AG04450 (cell line): ENCODE measurements around the gene PIGU. TPM values are rescaled to one million over a fixed set of nuclear protein-coding genes. Genes with fewer than 3 reads are reported as not detected.
A peak's percentile ranks its signal among the peaks of the same experiment; 100 is the strongest.

Experiments
- CTCF ChIA-PET: fragments of 300-600, 350-600 bp; formaldehyde crosslinking; extraction: SDS; loops from one replicate; lab custom pipeline; 2022; ENCODE audit warnings: antibody characterized with exemption, inconsistent platforms; lab: Charles Lee
- POLR2A ChIA-PET: fragments of 350-600 bp; formaldehyde crosslinking; extraction: SDS; loops from one replicate; lab custom pipeline; 2021; ENCODE audit warnings: antibody characterized with exemption, inconsistent platforms; lab: Yijun Ruan, JAX
- DNase-seq: peaks from one replicate; pipeline ENCODE4 v3.0.0-alpha.2; 2011; ENCODE audit warnings: low read depth, low spot score
- H3K27ac ChIP-seq: one replicate; pipeline ENCODE4 v1.5.1; 2012; ENCODE audit warnings: low read depth, low read length, control low read depth
- H3K27me3 ChIP-seq: one replicate; pipeline ENCODE4 v1.6.0; 2012; ENCODE audit warnings: low read length; ENCODE audit not compliant: control insufficient read depth, insufficient read depth
- H3K4me3 ChIP-seq: 2 replicates; pipeline ENCODE4 v1.5.1; 2011; ENCODE audit warnings: mild to moderate bottlenecking, low read depth, low read length, control low read depth
- H3K9me3 ChIP-seq: 2 replicates; pipeline ENCODE4 v1.5.1; 2012; ENCODE audit warnings: low read length; ENCODE audit not compliant: control insufficient read depth, insufficient read depth
- CTCF ChIP-seq: IDR thresholded peaks from 2 replicates; pipeline ENCODE4 v1.5.1; 2011; ENCODE audit warnings: low read depth, low read length, control low read depth, inconsistent platforms
- polyA plus RNA-seq: library from polyadenylated mRNA; depleted of rRNA; stranded (reverse); fragments of >200 nt; gene quantifications from 2 replicates; pipeline ENCODE4 v1.2.3, GENCODE V29; 2011

The PIGU gene
- polyA plus RNA-seq, 1 experiment, result 54.8 TPM

GRCh38 chr20:34637245-34638038 is 39.5 kb downstream of the PIGU start:
- DNase-seq, result peak; percentile 52
- POLR2A ChIA-PET, result no interaction called here
- Histone ChIP-seq H3K9me3 (no peaks in the 10 kb centered on the region), H3K27ac (peak overlapping the region; percentile 33), H3K4me3 (no peak overlapping the region), H3K27me3 (no peaks in the 10 kb centered on the region)
- CTCF ChIA-PET, result no interaction called here
- no peak for TF ChIP-seq CTCF

GRCh38 chr20:34636648-34637047 is 40.2 kb downstream of the PIGU start:
- no peak for TF ChIP-seq CTCF
- ChIA-PET POLR2A (no interaction called here), CTCF (no interaction called here)
- Histone ChIP-seq H3K4me3 (no peak overlapping the region), H3K27me3 (no peaks in the 10 kb centered on the region), H3K27ac (no peak overlapping the region), H3K9me3 (no peaks in the 10 kb centered on the region)
- no peak for DNase-seq

- H3K27me3 ChIP-seq, result no peaks in the 10 kb centered on the region
- TF ChIP-seq CTCF, result no peak
- H3K4me3 ChIP-seq, result no peak overlapping the region
- no peak overlapping the region for H3K27ac ChIP-seq
- ChIA-PET CTCF (no interaction called here), POLR2A (no interaction called here)
- H3K9me3 ChIP-seq, result no peaks in the 10 kb centered on the region
- DNase-seq, result no peak
Observed at GRCh38 chr20:34634392-34634791, 42.5 kb downstream of the PIGU start.

- TF ChIP-seq CTCF, result no peak
- CTCF ChIA-PET, result no interaction called here
- H3K27ac ChIP-seq, result no peak overlapping the region
- POLR2A ChIA-PET, result no interaction called here
- H3K27me3 ChIP-seq, result no peaks in the 10 kb centered on the region
- DNase-seq, result no peak
- H3K4me3 ChIP-seq, result no peak overlapping the region
- H3K9me3 ChIP-seq, result no peaks in the 10 kb centered on the region
Observed at GRCh38 chr20:34632870-34633452, 43.9 kb downstream of the PIGU start.

- ChIA-PET POLR2A (no interaction called here), CTCF (no interaction called here)
- no peak overlapping the region for H3K4me3 ChIP-seq
- TF ChIP-seq CTCF, result no peak
- no peaks in the 10 kb centered on the region for H3K27me3 ChIP-seq
- H3K27ac ChIP-seq, result no peak overlapping the region
- H3K9me3 ChIP-seq, result no peaks in the 10 kb centered on the region
- DNase-seq, result no peak
Observed at GRCh38 chr20:34629904-34630303, 47.0 kb downstream of the PIGU start.
